IMR-90 (cell line): ENCODE measurements around the gene KY.

Experiments
- CEBPB ChIP-seq: IDR thresholded peaks from 2 replicates; pipeline ENCODE4 v1.6.1; 2012; ENCODE audit warnings: low read depth, low read length, improper control_type of control experiment
- CHD1 ChIP-seq: IDR thresholded peaks from 2 replicates; pipeline ENCODE4 v1.6.1; 2012; ENCODE audit warnings: low read depth, low read length, improper control_type of control experiment
- MAZ ChIP-seq: IDR thresholded peaks from 2 replicates; pipeline ENCODE4 v1.6.1; 2012; ENCODE audit warnings: low read depth, mild to moderate bottlenecking, low read length, improper control_type of control experiment, moderate library complexity, borderline replicate concordance
- POLR2A ChIP-seq: IDR thresholded peaks from 2 replicates; pipeline ENCODE4 v1.6.1; 2012; ENCODE audit warnings: mild to moderate bottlenecking, low read depth, low read length
- RCOR1 ChIP-seq: IDR thresholded peaks from 2 replicates; pipeline ENCODE4 v1.6.1; 2012; ENCODE audit warnings: mild to moderate bottlenecking, low read length, improper control_type of control experiment; ENCODE audit not compliant: insufficient replicate concordance
- SMC3 ChIP-seq: fragments of 150-350 bp; IDR thresholded peaks from 2 replicates; pipeline ENCODE4 v1.6.1; 2016; ENCODE audit warnings: low read depth, mild to moderate bottlenecking, antibody characterized with exemption, low read length, moderate library complexity
- TF ChIP-seq, protein P1 (sequence below): fragments of 150-350 bp; IDR thresholded peaks from 2 replicates; pipeline ENCODE4 v1.6.1; 2016; ENCODE audit warnings: low read depth, mild to moderate bottlenecking, low read length, moderate library complexity, borderline replicate concordance
- TF ChIP-seq, protein P2 (sequence below): conservative IDR thresholded peaks from 2 replicates; pipeline ENCODE4 v1.5.1; 2012; ENCODE audit warnings: mild to moderate bottlenecking, low read depth, low read length, improper control_type of control experiment

DNA sequence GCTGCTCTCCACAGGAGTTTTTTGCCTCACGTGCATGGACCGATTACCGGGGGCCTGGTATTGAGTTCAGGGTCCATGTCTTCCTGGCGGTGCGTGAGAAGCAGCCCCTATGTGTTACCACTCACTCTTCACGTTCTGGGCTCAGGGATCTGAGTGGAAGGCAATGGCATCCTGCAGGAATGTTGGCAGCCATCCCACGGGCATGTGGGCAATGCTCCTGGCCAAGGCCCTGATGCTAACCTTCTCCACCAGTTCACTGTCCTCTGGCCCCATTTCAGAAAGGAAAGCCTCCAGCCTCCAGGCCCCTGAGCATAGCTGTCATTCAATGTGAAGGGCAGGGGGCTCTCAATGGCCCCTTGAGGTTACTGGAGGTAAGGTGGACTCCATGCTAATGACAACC lies 43.0 kb upstream of the KY start:
- no peak for TF ChIP-seq POLR2A
- TF ChIP-seq, protein P1, sequence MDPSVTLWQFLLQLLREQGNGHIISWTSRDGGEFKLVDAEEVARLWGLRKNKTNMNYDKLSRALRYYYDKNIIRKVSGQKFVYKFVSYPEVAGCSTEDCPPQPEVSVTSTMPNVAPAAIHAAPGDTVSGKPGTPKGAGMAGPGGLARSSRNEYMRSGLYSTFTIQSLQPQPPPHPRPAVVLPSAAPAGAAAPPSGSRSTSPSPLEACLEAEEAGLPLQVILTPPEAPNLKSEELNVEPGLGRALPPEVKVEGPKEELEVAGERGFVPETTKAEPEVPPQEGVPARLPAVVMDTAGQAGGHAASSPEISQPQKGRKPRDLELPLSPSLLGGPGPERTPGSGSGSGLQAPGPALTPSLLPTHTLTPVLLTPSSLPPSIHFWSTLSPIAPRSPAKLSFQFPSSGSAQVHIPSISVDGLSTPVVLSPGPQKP: no peak
- no peak for TF ChIP-seq CEBPB
- TF ChIP-seq, protein P2, sequence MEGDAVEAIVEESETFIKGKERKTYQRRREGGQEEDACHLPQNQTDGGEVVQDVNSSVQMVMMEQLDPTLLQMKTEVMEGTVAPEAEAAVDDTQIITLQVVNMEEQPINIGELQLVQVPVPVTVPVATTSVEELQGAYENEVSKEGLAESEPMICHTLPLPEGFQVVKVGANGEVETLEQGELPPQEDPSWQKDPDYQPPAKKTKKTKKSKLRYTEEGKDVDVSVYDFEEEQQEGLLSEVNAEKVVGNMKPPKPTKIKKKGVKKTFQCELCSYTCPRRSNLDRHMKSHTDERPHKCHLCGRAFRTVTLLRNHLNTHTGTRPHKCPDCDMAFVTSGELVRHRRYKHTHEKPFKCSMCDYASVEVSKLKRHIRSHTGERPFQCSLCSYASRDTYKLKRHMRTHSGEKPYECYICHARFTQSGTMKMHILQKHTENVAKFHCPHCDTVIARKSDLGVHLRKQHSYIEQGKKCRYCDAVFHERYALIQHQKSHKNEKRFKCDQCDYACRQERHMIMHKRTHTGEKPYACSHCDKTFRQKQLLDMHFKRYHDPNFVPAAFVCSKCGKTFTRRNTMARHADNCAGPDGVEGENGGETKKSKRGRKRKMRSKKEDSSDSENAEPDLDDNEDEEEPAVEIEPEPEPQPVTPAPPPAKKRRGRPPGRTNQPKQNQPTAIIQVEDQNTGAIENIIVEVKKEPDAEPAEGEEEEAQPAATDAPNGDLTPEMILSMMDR: no peak
- no peak for TF ChIP-seq MAZ
- no peak for TF ChIP-seq RCOR1
- TF ChIP-seq CHD1: no peak
- no peak for TF ChIP-seq SMC3
